ENCODE results near the gene UST.

GRCh38 chr6:149094934-149095351 lies 348.1 kb downstream of the UST start:
- TF ChIP-seq EZH2 (IDR thresholded peaks at IDR 0.05; ENCODE audit: low read length, unreplicated experiment) (no peak), CTCF (conservative IDR thresholded peaks at IDR 0.05; ENCODE audit: low read depth, low read length) (no peak)
